NCI-H82 (cell line): ENCODE data around the gene HOXC5.

Experiments used
- DNase-seq: peaks from one replicate; lab custom pipeline; 2025; lab: John Stamatoyannopoulos, UW

HOXC5 gene

DNA sequence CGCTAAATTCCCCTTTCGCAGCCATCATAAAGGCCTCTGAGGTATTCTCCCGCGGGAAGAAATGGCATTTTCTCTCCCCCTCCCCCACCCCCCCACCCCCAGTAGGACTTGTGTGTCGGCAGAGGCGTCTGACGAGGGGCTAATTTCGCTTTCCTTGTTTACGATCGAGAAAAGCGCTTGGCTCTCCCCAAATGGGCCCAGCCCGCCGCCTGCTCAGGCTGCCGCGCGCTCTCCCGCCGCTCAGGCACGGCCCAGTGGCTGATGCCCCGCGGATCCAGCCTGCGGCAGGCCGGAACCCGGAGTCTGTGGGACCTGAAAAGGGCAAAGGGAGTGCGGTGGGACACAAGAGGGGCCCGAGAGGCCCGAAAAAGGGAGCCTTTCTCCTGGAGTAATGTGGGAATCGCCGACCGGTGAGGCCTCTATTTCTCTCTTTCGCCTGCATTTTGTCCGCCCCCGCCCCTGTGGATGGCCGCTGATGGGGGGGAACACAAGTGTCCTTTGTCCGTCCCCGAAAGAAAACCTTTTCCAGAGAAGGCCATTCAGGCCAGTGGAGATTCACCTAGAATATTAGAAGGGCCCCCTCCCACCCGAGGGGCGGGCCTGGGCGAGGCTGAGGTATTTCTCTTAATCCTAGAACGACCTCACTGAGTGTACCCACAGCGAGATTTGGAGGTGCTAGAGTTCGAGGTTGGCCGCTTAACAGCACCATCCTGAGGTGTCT, 13.6 kb upstream of the HOXC5 start:
- DNase-seq = peak; percentile 82

DNA sequence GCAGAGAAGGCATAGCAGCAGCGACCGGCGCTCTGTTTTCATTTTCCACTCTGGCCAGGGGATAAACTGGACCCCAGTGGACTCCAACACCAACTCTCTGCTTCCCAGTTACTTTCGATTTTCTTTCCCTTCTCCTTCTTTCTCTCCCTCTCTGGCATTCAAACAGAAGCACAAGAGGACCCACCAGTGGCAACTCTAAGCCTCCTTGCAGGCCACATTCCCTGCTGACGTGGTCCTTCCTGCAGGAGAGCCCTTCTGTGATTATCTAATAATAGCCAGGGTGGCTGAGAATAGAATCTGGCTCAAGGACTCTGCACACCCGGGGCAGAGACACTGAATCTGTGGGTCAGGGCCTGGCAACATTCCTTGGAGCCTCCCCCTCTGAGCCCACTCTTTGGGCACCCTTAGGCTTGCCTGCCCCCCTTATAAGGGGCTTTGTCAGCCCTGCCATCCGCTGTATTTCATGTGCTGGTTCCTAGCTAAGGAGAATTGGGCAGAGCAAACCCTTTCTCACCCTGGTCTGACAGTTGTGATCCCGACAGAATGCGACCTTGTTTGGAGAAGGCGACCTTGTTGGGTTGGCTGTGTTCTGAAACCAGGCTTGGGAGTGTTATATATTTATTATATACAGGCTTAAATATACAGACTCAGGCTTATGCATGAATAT, 12.8 kb upstream of the HOXC5 start:
- peak; percentile 77 for DNase-seq

DNA sequence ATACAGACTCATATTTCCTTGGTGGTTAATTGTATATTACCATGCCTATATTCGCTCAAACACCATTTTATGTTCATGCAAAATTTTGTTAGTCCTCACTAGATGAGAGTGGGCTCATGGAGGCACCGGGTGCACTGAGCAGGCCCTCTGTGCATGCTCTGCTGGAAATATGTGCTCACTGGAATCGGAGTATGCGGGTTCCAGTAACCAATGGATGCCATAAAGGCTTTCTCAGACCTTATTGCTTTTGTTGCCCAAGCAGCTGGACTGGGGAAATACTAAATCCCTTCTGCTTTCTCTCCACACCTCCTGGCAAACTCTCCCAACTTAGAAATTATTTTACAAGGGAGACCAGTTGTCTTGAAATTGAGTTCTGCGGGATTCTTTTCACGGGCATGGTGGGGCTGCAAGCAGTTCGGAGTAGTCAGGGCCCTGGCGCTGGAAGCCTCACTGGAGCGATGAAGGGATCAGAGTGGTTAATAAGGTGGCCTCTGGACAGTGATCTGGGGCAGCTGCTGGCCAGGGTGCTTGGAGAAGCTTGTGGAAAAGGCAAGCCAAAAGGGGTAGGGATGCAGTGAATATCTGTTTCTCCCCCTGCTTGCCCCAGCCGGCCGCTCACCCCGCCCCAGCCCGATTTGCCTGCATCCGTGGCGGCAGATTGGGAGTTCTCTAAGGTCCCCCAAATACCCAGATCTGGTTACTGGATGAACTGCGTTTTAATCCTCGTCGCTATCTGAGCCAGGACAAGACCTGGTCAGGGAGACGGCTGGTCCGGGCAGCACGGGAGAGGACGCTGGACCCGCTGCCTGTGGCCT, 12.1 kb upstream of the HOXC5 start:
- peak; percentile 74 for DNase-seq

DNA sequence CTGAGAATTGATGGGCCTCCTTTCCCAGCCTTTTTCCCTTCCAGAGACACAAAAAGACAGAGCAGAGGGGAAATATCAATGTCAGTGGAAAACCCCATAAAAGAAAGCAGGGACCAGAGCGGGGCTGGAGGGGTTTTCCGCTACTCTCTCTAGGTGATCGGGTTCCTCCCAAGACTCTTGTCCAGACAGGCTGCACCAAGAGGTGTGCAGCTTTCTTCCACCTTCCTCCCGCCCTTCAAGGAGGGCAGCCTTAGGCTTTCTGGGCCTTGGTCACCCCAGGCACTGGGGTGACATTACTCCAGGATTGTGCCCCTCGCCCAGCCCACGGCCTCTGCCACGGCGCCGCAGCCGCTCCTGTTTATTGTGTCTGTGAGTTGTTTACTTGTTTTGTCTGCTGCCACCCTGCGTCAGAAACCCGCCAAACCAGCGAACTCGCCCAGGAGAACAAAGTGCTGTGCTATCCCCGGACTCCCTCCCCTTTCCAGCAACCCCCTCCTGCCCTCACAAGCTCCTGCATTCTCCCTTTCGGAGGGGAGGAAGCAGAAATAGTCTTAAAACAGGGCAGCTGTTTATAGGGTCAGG, 11.3 kb upstream of the HOXC5 start:
- peak; percentile 87 for DNase-seq

DNA sequence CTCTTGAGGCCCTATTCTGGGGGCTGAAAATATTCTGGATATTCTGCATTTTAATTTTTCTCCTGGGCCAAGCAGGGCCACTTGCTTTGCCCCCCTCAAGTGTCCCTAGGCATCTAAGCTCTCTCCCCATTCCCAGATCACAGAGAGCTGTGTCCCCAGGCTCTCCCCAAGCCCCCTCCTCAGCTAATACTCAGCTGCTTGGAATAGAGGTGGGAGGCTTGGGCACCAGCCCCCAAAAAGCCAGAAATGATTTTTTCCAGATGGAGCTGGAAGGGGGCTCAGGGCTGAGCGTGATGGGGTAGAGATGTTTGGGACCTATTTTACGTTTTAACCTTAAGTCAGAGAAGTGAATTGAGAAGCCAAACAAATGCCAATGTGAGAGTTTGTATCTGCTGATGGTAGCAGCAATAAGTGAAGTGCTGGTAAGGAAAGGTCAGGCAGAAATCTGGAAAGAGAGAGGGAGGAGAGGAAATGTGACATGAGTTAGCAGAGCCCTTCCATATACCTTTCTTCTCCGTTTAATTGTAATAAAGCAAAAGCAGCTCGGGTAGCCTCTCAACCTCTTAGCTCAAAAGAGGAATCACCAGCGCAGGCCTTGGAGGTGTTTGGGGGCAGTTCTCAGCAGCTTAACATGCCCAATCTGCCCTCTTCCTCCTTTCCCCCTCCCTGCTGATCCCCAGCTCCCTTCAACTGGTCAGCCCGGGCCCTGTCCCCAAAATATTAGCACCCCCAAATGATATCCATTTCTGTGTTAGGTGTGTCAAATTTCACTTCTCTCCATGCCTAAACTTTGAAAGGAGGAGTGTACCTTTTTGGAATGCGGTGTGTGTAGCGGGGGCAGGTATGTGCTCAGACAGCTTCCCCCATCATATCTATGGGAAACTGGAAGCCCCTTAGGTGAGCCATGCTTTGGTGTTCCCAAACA, 9.6 kb upstream of the HOXC5 start:
- no peak for DNase-seq

DNA sequence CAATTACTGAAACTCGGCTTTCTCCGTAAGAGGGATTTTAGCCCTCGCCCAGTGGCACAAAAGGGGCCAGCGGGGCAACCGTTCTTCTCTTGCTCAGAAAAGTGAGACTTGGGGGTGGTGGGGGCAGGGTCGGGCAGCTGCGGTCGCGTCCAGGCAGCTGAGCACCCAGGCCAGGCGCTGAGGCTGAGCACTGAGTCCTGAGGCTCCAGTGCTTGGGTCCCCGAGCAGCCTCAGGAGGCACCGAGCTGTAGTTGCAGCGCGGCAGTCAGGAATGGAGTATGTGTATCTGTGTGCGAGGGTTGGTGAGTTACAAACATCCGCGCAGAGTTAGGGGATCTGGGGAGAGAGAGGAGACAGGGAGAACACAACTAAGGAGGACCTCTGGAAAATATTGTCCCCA, 8.7 kb upstream of the HOXC5 start:
- no peak for DNase-seq

DNA sequence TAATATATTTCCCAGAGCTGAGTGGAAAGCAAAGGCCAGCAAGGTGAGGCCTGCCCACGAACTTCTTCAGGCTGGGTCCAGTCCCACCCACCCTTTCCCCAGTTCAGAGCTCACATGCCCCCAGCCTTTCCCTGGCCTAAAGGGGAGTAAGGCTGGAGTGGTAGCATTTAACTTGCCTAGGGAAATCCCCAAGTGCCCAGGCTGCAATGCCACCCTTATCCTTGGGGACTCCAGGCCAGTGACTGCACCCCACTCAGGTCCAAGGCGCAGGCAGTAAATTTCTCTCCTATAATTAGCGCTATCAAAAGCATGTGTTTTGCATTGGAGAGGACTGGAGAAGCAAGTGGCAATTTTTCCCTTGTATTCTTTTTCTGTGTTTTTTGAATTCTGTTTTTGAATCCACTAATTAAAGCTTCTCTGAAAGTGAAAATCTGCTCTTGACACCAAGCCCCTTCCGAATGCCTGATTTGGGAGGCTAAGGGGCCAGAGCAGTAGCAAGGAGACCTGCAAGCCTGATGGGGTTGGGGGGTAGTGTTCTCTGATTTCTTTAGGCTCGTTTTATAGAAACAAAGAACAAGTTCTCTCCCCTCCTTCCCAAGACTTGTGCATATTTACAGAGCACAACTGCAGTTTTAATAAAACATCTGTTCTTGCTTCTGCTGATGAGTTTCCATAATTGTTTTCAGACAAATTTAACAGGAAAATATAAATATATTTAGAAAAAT, 8.1 kb upstream of the HOXC5 start:
- DNase-seq = no peak

DNA sequence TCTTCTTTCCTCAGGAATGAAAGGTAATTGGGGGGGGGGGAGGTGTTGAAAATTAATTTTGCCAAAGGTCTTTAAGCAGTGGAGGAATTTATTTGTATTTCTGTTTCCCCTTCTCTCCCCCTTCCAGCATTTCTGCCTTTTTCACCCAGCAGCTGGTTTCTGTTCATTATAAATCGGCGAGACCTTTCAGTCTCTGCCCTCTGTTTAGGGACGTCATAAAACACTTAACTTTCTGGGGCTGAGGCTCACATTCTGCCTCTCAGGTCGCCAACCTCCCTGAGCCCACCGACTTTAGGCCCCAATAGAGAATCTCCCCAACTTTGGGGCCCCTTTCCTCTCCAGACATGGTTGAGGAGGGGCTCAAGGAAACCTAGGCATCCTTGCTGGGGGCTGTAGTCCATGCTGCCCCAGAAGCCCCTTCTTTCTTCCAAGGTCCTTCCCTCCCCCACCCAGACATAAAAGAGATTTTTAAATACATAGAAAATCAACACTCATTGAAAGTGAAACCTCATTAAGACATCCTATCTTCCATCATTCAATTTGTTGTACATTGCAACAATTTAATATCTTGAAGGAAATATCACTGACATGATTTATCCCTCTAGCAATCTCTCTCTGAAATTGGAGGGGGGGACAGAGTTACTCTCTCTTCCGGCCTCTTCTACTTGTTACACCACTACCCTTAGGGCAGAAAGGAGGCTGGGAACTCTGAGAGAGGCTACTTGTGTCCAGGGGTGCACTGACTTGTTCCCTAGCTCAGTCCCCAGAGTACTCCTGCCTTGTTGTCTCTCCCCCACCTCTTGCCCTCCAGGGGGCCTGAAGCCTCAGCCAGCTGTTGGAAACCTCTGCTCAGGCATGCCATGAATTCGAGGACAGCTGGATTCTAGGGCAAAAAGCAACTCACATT, 7.1 kb upstream of the HOXC5 start:
- no peak for DNase-seq

DNA sequence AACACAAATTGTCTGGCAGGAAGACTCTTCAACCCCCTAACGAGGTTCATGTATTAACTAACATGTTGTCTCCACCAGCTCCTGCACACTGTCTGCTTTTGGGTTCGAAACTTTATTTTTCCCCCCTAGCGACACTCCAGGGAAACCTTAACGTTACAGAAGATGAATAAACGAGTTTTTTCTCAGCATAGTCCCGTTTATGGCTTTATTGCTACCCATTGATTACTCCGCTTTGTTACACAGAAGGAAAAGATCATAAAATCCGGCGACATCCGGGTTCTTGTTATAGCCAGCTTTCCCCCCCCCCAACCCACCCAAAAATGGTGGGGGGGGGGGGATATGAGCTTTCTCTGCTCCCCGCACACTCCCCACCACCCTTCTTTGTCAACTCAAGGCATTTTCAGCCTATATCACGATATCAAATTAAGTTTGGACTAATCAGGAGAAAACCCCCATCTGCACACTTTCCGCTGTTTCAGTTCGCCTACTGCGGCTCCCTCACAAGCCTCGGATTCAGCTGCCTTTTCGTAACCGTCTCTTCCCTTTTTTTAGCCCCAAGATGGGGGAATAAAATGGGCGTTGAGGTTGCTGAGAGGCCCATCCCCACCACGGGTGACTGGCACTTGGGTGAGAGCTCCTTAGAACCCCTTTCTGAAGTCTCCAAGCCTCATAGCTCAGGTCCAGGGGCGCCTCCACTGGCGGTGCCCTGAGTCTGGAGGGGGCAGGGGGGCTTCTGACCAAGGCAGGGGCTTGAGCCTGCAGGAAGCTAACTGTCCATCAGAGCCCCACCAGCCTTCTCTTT, 6.0 kb upstream of the HOXC5 start:
- no peak for DNase-seq

DNA sequence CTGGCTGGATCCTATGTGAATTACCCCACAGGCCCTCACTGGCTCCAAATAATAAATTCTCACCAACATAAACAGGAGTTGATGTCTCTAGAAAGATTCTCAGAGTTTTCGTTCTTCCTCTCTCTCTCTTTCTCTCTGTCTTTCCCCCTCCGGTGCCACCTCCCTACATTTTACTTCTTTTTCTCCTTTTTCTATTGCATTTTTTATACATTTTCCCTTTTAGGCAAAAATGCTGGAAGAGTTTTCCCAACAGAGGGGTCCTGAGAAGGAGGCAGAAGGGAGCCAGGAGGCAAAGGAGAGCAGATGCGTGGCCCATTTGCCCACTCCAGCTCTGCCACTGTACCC, 5.4 kb upstream of the HOXC5 start:
- DNase-seq = no peak

DNA sequence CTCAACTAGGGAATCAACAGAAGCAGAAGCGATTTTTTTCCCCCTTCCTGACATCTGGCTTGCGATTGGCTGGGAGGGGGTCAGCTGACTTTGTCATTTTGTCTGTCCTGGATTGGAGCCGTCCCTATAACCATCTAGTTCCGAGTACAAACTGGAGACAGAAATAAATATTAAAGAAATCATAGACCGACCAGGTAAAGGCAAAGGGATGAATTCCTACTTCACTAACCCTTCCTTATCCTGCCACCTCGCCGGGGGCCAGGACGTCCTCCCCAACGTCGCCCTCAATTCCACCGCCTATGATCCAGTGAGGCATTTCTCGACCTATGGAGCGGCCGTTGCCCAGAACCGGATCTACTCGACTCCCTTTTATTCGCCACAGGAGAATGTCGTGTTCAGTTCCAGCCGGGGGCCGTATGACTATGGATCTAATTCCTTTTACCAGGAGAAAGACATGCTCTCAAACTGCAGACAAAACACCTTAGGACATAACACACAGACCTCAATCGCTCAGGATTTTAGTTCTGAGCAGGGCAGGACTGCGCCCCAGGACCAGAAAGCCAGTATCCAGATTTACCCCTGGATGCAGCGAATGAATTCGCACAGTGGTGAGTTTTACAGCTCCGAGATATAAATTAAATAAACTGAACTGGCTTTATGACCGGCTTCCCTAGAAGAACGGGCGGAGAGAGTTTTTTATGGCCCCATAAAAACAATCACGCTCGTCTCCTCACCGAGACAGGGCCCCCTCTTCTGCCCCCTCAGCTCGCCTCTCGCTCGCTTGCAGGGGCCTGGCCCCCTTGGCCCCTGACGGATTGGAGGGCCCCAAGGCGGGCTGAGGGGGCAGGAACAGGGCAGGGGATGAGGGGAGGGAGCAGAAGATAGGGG, 4.3 kb upstream of the HOXC5 start, which contains the start of gene HOXC6:
Gene HOXC6 (plus strand): TSS at position 127 of the 888 bp plus-strand sequence. CDS start 82 bp downstream, at position 209.
- peak; percentile 76 for DNase-seq

DNA sequence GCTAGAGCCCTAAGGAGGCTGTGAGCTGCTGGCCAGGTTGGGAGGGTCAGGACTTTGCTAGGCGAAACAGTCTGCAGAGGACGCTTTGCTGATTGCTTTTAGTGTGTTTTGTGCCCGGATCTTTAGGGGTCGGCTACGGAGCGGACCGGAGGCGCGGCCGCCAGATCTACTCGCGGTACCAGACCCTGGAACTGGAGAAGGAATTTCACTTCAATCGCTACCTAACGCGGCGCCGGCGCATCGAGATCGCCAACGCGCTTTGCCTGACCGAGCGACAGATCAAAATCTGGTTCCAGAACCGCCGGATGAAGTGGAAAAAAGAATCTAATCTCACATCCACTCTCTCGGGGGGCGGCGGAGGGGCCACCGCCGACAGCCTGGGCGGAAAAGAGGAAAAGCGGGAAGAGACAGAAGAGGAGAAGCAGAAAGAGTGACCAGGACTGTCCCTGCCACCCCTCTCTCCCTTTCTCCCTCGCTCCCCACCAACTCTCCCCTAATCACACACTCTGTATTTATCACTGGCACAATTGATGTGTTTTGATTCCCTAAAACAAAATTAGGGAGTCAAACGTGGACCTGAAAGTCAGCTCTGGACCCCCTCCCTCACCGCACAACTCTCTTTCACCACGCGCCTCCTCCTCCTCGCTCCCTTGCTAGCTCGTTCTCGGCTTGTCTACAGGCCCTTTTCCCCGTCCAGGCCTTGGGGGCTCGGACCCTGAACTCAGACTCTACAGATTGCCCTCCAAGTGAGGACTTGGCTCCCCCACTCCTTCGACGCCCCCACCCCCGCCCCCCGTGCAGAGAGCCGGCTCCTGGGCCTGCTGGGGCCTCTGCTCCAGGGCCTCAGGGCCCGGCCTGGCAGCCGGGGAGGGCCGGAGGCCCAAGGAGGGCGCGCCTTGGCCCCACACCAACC, 3.1 kb upstream of the HOXC5 start:
- no peak for DNase-seq

DNA sequence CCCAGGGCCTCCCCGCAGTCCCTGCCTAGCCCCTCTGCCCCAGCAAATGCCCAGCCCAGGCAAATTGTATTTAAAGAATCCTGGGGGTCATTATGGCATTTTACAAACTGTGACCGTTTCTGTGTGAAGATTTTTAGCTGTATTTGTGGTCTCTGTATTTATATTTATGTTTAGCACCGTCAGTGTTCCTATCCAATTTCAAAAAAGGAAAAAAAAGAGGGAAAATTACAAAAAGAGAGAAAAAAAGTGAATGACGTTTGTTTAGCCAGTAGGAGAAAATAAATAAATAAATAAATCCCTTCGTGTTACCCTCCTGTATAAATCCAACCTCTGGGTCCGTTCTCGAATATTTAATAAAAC, 2.4 kb upstream of the HOXC5 start:
- no peak for DNase-seq

DNA sequence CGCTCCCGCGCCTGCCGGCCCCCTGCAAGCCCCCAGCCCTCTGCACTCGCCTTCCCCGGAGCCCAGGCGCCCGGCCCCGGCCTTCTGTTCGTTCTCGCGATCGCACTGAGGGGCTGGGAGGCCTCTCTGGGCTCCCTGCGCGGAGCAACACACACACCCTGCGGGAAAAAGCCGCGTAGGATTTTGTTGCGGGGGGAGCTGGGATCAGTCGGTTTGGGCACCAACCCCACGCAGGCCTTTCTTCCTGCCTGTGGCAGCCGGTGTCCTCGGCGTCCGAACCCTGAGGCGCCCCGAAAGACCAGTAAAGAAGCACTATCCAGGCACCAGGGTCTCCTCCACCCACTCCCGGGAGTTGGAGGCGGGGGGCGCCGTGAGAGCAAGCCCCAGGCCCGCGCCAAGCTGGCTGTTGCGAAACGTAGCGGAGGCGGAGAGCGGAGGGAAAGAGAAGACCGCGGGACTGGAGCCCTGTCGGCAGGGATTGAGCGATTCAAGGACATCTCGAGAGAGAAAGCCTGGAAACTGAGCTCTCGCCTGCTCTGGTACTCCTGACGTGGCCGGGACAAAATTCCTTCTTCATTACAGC, 1.9 kb upstream of the HOXC5 start:
- DNase-seq = no peak

DNA sequence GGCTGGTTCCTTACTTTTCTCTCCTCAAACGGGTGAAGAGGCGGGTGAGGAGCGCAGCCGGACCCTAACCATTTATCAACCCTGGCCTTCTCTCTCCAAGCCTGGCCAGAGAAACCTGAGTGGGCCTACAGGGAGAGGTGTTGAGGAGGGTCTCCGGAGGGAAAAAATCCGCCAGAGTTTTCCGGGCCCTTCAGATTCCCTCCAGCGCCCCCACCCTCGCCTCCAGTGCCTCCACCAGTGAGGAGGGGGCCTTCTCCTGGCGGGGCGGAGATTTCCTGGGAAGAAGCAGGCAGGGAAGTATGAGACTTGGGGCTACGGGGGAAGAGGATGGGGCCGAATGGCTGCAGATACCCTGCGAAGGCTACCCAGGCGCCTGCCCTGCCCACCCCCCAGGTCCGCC, 1.4 kb upstream of the HOXC5 start:
- DNase-seq = no peak

DNA sequence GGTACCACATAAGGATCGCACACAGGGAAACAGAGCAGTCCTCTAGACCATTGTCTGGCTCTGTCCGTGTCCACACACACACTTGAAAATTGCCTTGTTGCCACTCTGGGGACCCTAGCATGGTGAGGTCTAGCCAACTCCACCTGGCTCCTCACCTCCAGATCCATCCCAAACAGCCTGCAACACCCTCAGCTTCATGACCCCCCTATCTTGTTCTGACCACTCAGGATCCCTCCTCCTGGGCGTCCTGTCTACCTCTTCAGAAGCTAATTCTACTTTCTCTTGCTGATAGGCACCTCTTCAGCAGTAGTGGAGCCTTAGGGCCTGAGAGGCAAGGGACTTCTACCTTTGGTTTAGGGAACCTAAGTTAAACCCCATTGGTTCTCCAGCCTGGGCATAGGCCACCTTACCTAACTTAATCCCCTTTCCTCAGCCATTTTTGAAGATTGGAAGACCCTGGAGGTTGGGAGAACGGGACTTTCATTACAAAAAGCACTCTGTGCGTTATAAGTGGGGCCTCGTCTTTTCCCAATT, 697 bp upstream of the HOXC5 start:
- no peak for DNase-seq
